ENCODE measurements around the gene LGI4. TPM values are rescaled to one million over a fixed set of nuclear protein-coding genes. Genes with fewer than 3 reads are reported as not detected.
A peak's percentile ranks its signal among the peaks of the same experiment; 100 is the strongest.

LGI4 gene
- total and polyA plus RNA-seq, 7 donors: 4.2 to 47.1 (median 31.6) TPM

GRCh38 chr19:35140962-35141836 is 6.3 kb upstream of the LGI4 start:
- Histone ChIP-seq H3K4me3 (peak overlapping the region; percentile 34 to 53 (median 47)), H3K36me3 (no peaks in the 10 kb centered on the region), H3K27me3 (peaks cover 30 to 82% (median 38%) of the 10 kb centered on the region in 3 donors), H3K9me3 (no peaks in the 10 kb centered on the region), H3K4me1 (peaks cover 0 to 48% (median 38%) of the 10 kb centered on the region in 4 donors), H3K27ac (peak overlapping the region; percentile 82 to 84 (median 84))
- intact Hi-C loops (cut with DNase I): loop anchor here (5.0 to 10.0 kb wide), 2 partner anchors 74 to 124 kb away; partner anchors contain the start of gene USF2
- DNase-seq: peak; percentile 96
- TF ChIP-seq EP300 (IDR thresholded peaks at IDR 0.05) (no peak), POLR2AphosphoS5 (IDR thresholded peaks at IDR 0.05) (peak; percentile 89 to 95 (median 92)), CTCF (IDR thresholded peaks at IDR 0.05) (peak in 2 of 4 experiments; percentile 12 to 31), POLR2A (IDR thresholded peaks at IDR 0.05) (peak; percentile 71 to 80)
- 1 to 3% methylated on average over 48 of the region's 48 CpGs for WGBS, 2 donors

- H3K36me3 ChIP-seq: no peaks in the 10 kb centered on the region
- TF ChIP-seq POLR2A (IDR thresholded peaks at IDR 0.05) (no peak), POLR2AphosphoS5 (IDR thresholded peaks at IDR 0.05) (no peak), EP300 (IDR thresholded peaks at IDR 0.05) (no peak), CTCF (IDR thresholded peaks at IDR 0.05) (no peak)
- H3K27me3 ChIP-seq: peaks cover 30 to 84% (median 38%) of the 10 kb centered on the region in 3 donors
- peak overlapping the region; percentile 82 to 84 (median 84) for H3K27ac ChIP-seq
- DNase-seq: no peak
- H3K9me3 ChIP-seq: no peaks in the 10 kb centered on the region
- WGBS, 2 donors: 46 to 58% methylated on average over 12 of the region's 12 CpGs
- peak overlapping the region; percentile 34 to 53 (median 47) for H3K4me3 ChIP-seq
- H3K4me1 ChIP-seq: peaks cover 0 to 52% (median 42%) of the 10 kb centered on the region in 4 donors
- intact Hi-C loops (cut with DNase I): loop anchor here (5.0 to 10.0 kb wide), 2 partner anchors 73 to 124 kb away; partner anchors contain the start of gene USF2
Measured at GRCh38 chr19:35140207-35140961, 5.5 kb upstream of the LGI4 start.

GRCh38 chr19:35138305-35138892 is 3.5 kb upstream of the LGI4 start, which contains the start of gene FXYD1:
FXYD1 (plus strand) TSS chr19:35138824; CDS start chr19:35140080, 1,256 bp downstream.
- intact Hi-C loops (cut with DNase I): no loop called here
- peak within 1 kb of the TSS; percentile 82 to 84 (median 84) for H3K27ac ChIP-seq
- peaks cover 0 to 58% (median 46%) of the 10 kb centered on the region in 4 donors for H3K4me1 ChIP-seq
- H3K9me3 ChIP-seq: no peaks in the 10 kb centered on the region
- H3K36me3 ChIP-seq: no peaks in the 10 kb centered on the region
- peaks cover 29 to 67% (median 34%) of the 10 kb centered on the region in 3 donors for H3K27me3 ChIP-seq
- TF ChIP-seq POLR2A (IDR thresholded peaks at IDR 0.05) (no peak), POLR2AphosphoS5 (IDR thresholded peaks at IDR 0.05) (peak in 3 of 4 donors; percentile 4 to 65 (median 26))
- WGBS, 2 donors: 67 to 72% methylated on average over 18 of the region's 18 CpGs
- peak; percentile 87 for DNase-seq
- H3K4me3 ChIP-seq: peak within 1 kb of the TSS; percentile 34 to 53 (median 47)

GRCh38 chr19:35136977-35137702 is 2.3 kb upstream of the LGI4 start:
- Histone ChIP-seq H3K4me1 (peaks cover 0 to 46% (median 34%) of the 10 kb centered on the region in 4 donors), H3K27ac (peak overlapping the region; percentile 82 to 84 (median 84)), H3K9me3 (no peaks in the 10 kb centered on the region), H3K4me3 (no peak overlapping the region), H3K27me3 (peaks cover 17 to 54% (median 21%) of the 10 kb centered on the region in 3 donors), H3K36me3 (no peaks in the 10 kb centered on the region)
- intact Hi-C loops (cut with DNase I): no loop called here
- 23 to 56% methylated on average over 9 of the region's 9 CpGs for WGBS, 2 donors
- DNase-seq: no peak
- no peak for TF ChIP-seq POLR2A (IDR thresholded peaks at IDR 0.05)

- Histone ChIP-seq H3K9me3 (no peaks in the 10 kb centered on the region), H3K4me3 (no peak overlapping the region), H3K36me3 (no peaks in the 10 kb centered on the region), H3K27me3 (peaks cover 13 to 45% (median 19%) of the 10 kb centered on the region in 3 donors), H3K27ac (peak overlapping the region; percentile 23 to 84 (median 68)), H3K4me1 (peaks cover 0 to 37% (median 25%) of the 10 kb centered on the region in 4 donors)
- WGBS, 2 donors: 79 to 84% methylated on average over 11 of the region's 11 CpGs
- no peak for DNase-seq
- intact Hi-C loops (cut with DNase I): no loop called here
- no peak for TF ChIP-seq POLR2AphosphoS5 (IDR thresholded peaks at IDR 0.05)
- no peak for TF ChIP-seq EP300 (IDR thresholded peaks at IDR 0.05)
- TF ChIP-seq CTCF (IDR thresholded peaks at IDR 0.05): no peak
- no peak for TF ChIP-seq POLR2A (IDR thresholded peaks at IDR 0.05)
Measured at GRCh38 chr19:35136231-35136630, 1.4 kb upstream of the LGI4 start.

Data from sigmoid colon (tissue), 7 donors.